SK-N-SH (cell line): ENCODE data around the gene GALK2. TPM values are rescaled to one million over a fixed set of nuclear protein-coding genes. Genes with fewer than 3 reads are reported as not detected.

Experiments
- CTCF ChIA-PET: fragments of 300-600, 350-600 bp; formaldehyde crosslinking; extraction: SDS; loops from one replicate; lab custom pipeline; 2021; lab: Yijun Ruan, JAX
- POLR2A ChIA-PET: fragments of 350-600 bp; sonication (Branson Sonifier 250); formaldehyde crosslinking; extraction: SDS; loops from one replicate; lab custom pipeline; 2020; ENCODE audit warnings: antibody characterized with exemption, inconsistent platforms; lab: Yijun Ruan, JAX
- DNase-seq: peaks from one replicate; pipeline ENCODE4 v3.0.0; 2012
- H2AFZ ChIP-seq: fragments of 200-600 bp; sonication (generic); 2 replicates; pipeline ENCODE4 v1.8.1; 2016; ENCODE audit warnings: antibody characterized with exemption, mild to moderate bottlenecking, low read depth
- H3F3A ChIP-seq: fragments of 200-600 bp; sonication (generic); replicated peaks from 2 replicates; pipeline ENCODE3; 2016; ENCODE audit warnings: antibody characterized with exemption, mild to moderate bottlenecking; ENCODE audit not compliant: insufficient read depth
- H3K27ac ChIP-seq, 2 experiments: fragments of 200-500 bp in 1 of 2; fragments of 200-600 bp in 1 of 2; sonication (Bioruptor generic) in 1 of 2; sonication (generic), shearing (Covaris generic) in 1 of 2; 2 replicates each; pipeline versions ENCODE4 v1.5.1 to v1.6.1; 2014 to 2016; ENCODE audit warnings: low read depth in 2 of 2, inconsistent platforms in 1 of 2, low read length in 1 of 2, mild to moderate bottlenecking in 1 of 2, mixed read lengths in 1 of 2
- H3K27me3 ChIP-seq: fragments of 200-600 bp; sonication (generic), shearing (Covaris generic); 2 replicates; pipeline ENCODE4 v1.6.1; 2016; ENCODE audit warnings: mixed run types; ENCODE audit not compliant: insufficient read depth
- H3K36me3 ChIP-seq, 2 experiments: fragments of 200-500 bp in 1 of 2; fragments of 200-600 bp in 1 of 2; sonication (Bioruptor generic) in 1 of 2; sonication (generic) in 1 of 2; replicated peaks in 1 of 2; 2 replicates each; pipeline versions ENCODE3 to v1.5.1; 2014 to 2016; ENCODE audit warnings: low read length in 1 of 2, mild to moderate bottlenecking in 1 of 2; ENCODE audit not compliant: insufficient read depth in 2 of 2, control insufficient read depth in 1 of 2
- H3K4me1 ChIP-seq, 2 experiments: fragments of 200-500 bp in 1 of 2; fragments of 200-600 bp in 1 of 2; sonication (Bioruptor generic) in 1 of 2; sonication (generic), shearing (Covaris generic) in 1 of 2; 2 replicates each; pipeline versions ENCODE4 v1.5.1 to v1.6.1; 2014 to 2016; ENCODE audit warnings: low read depth in 1 of 2, low read length in 1 of 2, mixed run types in 1 of 2; ENCODE audit not compliant: insufficient read depth in 2 of 2, control insufficient read depth in 1 of 2
- H3K4me2 ChIP-seq: fragments of 200-600 bp; sonication (generic), shearing (Covaris generic); 2 replicates; pipeline ENCODE4 v1.6.1; 2017; ENCODE audit warnings: mixed run types
- H3K4me3 ChIP-seq, 2 experiments: fragments of 200-500 bp in 1 of 2; fragments of 200-600 bp in 1 of 2; sonication (Bioruptor generic) in 1 of 2; sonication (generic), shearing (Covaris generic) in 1 of 2; 2 replicates each; pipeline versions ENCODE4 v1.5.1 to v1.8.1; 2014 to 2016; ENCODE audit warnings: low read depth in 2 of 2, inconsistent platforms in 1 of 2, low read length in 1 of 2, mild to moderate bottlenecking in 1 of 2, mixed read lengths in 1 of 2, moderate library complexity in 1 of 2
- H3K79me2 ChIP-seq: fragments of 200-600 bp; sonication (generic); 2 replicates; pipeline ENCODE4 v1.8.1; 2017; ENCODE audit warnings: mild to moderate bottlenecking; ENCODE audit not compliant: insufficient read depth
- H3K9ac ChIP-seq: fragments of 200-600 bp; sonication (generic); 2 replicates; pipeline ENCODE4 v1.6.1; 2017; ENCODE audit warnings: mixed run types
- H3K9me2 ChIP-seq: fragments of 200-600 bp; sonication (generic); 2 replicates; pipeline ENCODE4 v1.6.1; 2017; ENCODE audit warnings: mixed run types
- H3K9me3 ChIP-seq: fragments of 200-600 bp; sonication (generic); 2 replicates; pipeline ENCODE4 v1.6.1; 2017; ENCODE audit warnings: mixed run types, mild to moderate bottlenecking, moderate library complexity
- H4K20me1 ChIP-seq: fragments of 200-600 bp; sonication (generic); 2 replicates; pipeline ENCODE4 v1.6.1; 2017; ENCODE audit warnings: mild to moderate bottlenecking, mixed run types; ENCODE audit not compliant: insufficient read depth
- CHD2 ChIP-seq: fragments of 150-350 bp; IDR thresholded peaks from 2 replicates; pipeline ENCODE4 v1.6.1; 2018; ENCODE audit warnings: low read length; ENCODE audit not compliant: partially characterized antibody
- ELF1 ChIP-seq: IDR thresholded peaks from 2 replicates; pipeline ENCODE4 v1.4.0; 2012
- NRF1 ChIP-seq: IDR thresholded peaks from 2 replicates; pipeline ENCODE4 v1.6.1; 2012; ENCODE audit warnings: low read depth, mild to moderate bottlenecking, low read length
- RAD21 ChIP-seq: IDR thresholded peaks from 2 replicates; pipeline ENCODE4 v1.6.1; 2012; ENCODE audit warnings: mild to moderate bottlenecking, low read length
- RCOR1 ChIP-seq: fragments of 150-350 bp; IDR thresholded peaks from 2 replicates; pipeline ENCODE4 v1.6.1; 2017; ENCODE audit warnings: antibody characterized with exemption, low read length
- SIN3A ChIP-seq: IDR thresholded peaks from 2 replicates; pipeline ENCODE4 v1.6.1; 2012; ENCODE audit warnings: low read depth, mild to moderate bottlenecking, low read length, moderate library complexity, borderline replicate concordance
- YY1 ChIP-seq: IDR thresholded peaks from 2 replicates; pipeline ENCODE4 v1.4.0; 2012; ENCODE audit warnings: low read depth, mild to moderate bottlenecking
- WGBS: methylation state at CpG from one replicate; pipeline ENCODE4 v1.1.6; 2017; ENCODE audit warnings: low lambda C conversion rate; 5-methylcytosine and 5-hydroxymethylcytosine counted together
- polyA plus RNA-seq, 3 experiments: library from polyadenylated mRNA; depleted of rRNA; stranded (reverse); fragments of >200 nt; gene quantifications; 2 replicates each; pipeline ENCODE4 v1.2.3, GENCODE V29; 2012
- TF ChIP-seq, protein P1 (sequence below): fragments of 150-350 bp; IDR thresholded peaks from 2 replicates; pipeline ENCODE4 v1.6.1; 2017; ENCODE audit warnings: antibody characterized with exemption, low read length, low read depth, borderline replicate concordance
- TF ChIP-seq, protein P2 (sequence below): IDR thresholded peaks from 2 replicates; pipeline ENCODE4 v1.6.1; 2012; ENCODE audit warnings: mild to moderate bottlenecking, low read depth, low read length, moderate library complexity
- TF ChIP-seq, protein P3 (sequence below): fragments of 150-350 bp; IDR thresholded peaks from 2 replicates; pipeline ENCODE4 v1.6.1; 2016; ENCODE audit warnings: mild to moderate bottlenecking, low read depth, low read length

The GALK2 gene
- polyA plus RNA-seq, 1 of the 3 experiments (the other 2 are of a cell fraction), result 19.0 TPM

DNA sequence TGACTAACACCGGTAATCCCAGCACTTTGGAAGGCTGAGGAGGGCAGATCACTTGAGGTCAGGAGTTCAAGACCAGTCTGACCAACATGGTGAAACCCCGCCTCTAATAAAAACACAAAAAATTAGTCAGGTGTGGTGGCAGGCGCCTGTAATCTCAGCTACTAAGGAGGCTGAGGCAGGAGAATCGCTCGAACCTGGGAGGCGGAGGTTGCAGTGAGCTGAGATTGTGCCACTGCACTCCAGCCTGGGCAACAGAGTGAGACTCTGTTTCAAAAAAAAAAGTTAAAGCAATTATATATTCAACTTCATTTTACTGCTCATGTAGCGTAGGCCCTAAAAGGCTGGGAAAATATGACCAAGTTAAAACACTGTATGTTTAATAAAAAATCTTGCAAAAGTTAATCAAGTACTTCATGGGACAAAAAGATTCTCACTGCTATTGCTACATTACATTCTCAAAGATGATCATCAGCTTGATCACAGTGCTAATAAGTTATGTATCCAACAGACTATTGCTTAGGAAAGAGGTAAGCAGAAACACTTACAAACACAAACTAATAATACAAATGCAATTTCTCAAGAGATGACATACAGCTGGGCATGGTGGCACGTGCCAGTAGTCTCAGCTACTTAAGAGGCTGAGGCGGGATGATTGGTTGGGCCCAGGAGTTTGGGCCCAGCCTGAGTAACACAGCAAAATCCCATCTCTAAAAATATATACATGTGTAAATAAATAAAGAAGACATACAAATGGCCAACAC lies 17.3 kb upstream of the GALK2 start:
- CTCF ChIA-PET, result no interaction called here
- Histone ChIP-seq H3K9me3 (no peaks in the 10 kb centered on the region), H3K27ac (no peak overlapping the region), H3K9me2 (no peaks in the 10 kb centered on the region), H3F3A (peaks cover 16% of the 10 kb centered on the region), H3K4me3 (0 out of 4 replicates have a peak overlapping the region, but pooled peaks of 1 of the 2 experiments have one; percentile 13), H4K20me1 (peaks cover 53% of the 10 kb centered on the region), H3K4me1 (peaks cover 4 to 7% of the 10 kb centered on the region in 2 experiments; a peak in 2 of 4 replicates), H3K27me3 (no peaks in the 10 kb centered on the region), H3K79me2 (peaks cover 97% of the 10 kb centered on the region), H2AFZ (no peak overlapping the region), H3K4me2 (0 out of 2 replicates have a peak overlapping the region, but pooled peaks have one; percentile 72), H3K9ac (no peak overlapping the region), H3K36me3 (peaks cover 4 to 22% of the 10 kb centered on the region in 2 experiments)
- WGBS, result 88% methylated on average over 9 of the region's 9 CpGs
- DNase-seq, result no peak
- TF ChIP-seq NRF1 (no peak), RCOR1 (no peak), ELF1 (no peak), YY1 (no peak), CHD2 (no peak), SIN3A (no peak), RAD21 (no peak)
- TF ChIP-seq, protein P1, sequence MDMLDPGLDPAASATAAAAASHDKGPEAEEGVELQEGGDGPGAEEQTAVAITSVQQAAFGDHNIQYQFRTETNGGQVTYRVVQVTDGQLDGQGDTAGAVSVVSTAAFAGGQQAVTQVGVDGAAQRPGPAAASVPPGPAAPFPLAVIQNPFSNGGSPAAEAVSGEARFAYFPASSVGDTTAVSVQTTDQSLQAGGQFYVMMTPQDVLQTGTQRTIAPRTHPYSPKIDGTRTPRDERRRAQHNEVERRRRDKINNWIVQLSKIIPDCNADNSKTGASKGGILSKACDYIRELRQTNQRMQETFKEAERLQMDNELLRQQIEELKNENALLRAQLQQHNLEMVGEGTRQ, result no peak
- TF ChIP-seq, protein P2, sequence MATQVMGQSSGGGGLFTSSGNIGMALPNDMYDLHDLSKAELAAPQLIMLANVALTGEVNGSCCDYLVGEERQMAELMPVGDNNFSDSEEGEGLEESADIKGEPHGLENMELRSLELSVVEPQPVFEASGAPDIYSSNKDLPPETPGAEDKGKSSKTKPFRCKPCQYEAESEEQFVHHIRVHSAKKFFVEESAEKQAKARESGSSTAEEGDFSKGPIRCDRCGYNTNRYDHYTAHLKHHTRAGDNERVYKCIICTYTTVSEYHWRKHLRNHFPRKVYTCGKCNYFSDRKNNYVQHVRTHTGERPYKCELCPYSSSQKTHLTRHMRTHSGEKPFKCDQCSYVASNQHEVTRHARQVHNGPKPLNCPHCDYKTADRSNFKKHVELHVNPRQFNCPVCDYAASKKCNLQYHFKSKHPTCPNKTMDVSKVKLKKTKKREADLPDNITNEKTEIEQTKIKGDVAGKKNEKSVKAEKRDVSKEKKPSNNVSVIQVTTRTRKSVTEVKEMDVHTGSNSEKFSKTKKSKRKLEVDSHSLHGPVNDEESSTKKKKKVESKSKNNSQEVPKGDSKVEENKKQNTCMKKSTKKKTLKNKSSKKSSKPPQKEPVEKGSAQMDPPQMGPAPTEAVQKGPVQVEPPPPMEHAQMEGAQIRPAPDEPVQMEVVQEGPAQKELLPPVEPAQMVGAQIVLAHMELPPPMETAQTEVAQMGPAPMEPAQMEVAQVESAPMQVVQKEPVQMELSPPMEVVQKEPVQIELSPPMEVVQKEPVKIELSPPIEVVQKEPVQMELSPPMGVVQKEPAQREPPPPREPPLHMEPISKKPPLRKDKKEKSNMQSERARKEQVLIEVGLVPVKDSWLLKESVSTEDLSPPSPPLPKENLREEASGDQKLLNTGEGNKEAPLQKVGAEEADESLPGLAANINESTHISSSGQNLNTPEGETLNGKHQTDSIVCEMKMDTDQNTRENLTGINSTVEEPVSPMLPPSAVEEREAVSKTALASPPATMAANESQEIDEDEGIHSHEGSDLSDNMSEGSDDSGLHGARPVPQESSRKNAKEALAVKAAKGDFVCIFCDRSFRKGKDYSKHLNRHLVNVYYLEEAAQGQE, result no peak
- TF ChIP-seq, protein P3, sequence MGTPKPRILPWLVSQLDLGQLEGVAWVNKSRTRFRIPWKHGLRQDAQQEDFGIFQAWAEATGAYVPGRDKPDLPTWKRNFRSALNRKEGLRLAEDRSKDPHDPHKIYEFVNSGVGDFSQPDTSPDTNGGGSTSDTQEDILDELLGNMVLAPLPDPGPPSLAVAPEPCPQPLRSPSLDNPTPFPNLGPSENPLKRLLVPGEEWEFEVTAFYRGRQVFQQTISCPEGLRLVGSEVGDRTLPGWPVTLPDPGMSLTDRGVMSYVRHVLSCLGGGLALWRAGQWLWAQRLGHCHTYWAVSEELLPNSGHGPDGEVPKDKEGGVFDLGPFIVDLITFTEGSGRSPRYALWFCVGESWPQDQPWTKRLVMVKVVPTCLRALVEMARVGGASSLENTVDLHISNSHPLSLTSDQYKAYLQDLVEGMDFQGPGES, result no peak
- POLR2A ChIA-PET, result no interaction called here
